Ovary (tissue), 9 donors: Measurements from ENCODE around the gene ERICH6B. TPM values are rescaled to one million over a fixed set of nuclear protein-coding genes. Genes with fewer than 3 reads are reported as not detected.

ENCODE experiments used
- DNase-seq, 5 donors: peaks; one replicate each; pipeline ENCODE4 v3.0.0-alpha.2; 2019 to 2020
- H3K27ac ChIP-seq, 2 donors: fragments of 200-600 bp; one replicate each; pipeline versions ENCODE4 v1.5.1 to v1.8.0; 2019 to 2022
- H3K27me3 ChIP-seq: fragments of 200-600 bp; one replicate; pipeline ENCODE4 v1.8.0; 2022
- H3K36me3 ChIP-seq: fragments of 200-600 bp; sonication (generic); one replicate; pipeline ENCODE4 v1.5.1; 2019
- H3K4me1 ChIP-seq: one replicate; pipeline ENCODE4 v1.8.1; 2013; ENCODE audit warnings: mild to moderate bottlenecking, moderate library complexity; ENCODE audit not compliant: insufficient read depth
- H3K4me3 ChIP-seq: fragments of 200-600 bp; sonication (generic); one replicate; pipeline ENCODE4 v1.5.1; 2017
- H3K9me3 ChIP-seq, 2 donors: fragments of 200-600 bp in 1 of 2; sonication (generic) in 1 of 2; one replicate each; pipeline versions ENCODE4 v1.5.1 to v1.8.1; 2013 to 2019; ENCODE audit warnings: mild to moderate bottlenecking in 1 of 2, moderate library complexity in 1 of 2
- EP300 ChIP-seq: sonication (generic); formaldehyde crosslinking; IDR thresholded peaks from one replicate; pipeline ENCODE4 v1.6.1; 2017; ENCODE audit warnings: antibody characterized with exemption
- POLR2A ChIP-seq: fragments of 450-650 bp; IDR thresholded peaks from one replicate; pipeline ENCODE4 v1.6.1; 2017; ENCODE audit warnings: antibody characterized with exemption, mild to moderate bottlenecking, moderate library complexity
- WGBS, 3 donors: extraction: QIAGEN DNeasy Blood & Tissue Kit in 1 of 3; methylation state at CpG; one replicate each; pipeline versions ENCODE4 v1.1.5 to v1.1.7; 2013 to 2017; 5-methylcytosine and 5-hydroxymethylcytosine counted together
- intact Hi-C, 4 donors: fragments of 100-400 bp; cut with DNase I; formaldehyde crosslinking; loops; one replicate each; pipeline versions ENCODE4 v1.11.0 to v1.15.1; 2022 to 2023
- polyA plus RNA-seq, 2 donors: library from polyadenylated mRNA; stranded (reverse); fragments of 200-250 nt in 1 of 2; fragments of 350-450 nt in 1 of 2; fragmentation: Illumina TruSeq in 1 of 2; extraction: RNeasy Lipid Tissue Mini Kit (QIAGEN cat#74804) in 1 of 2; gene quantifications; one replicate each; pipeline ENCODE4 v1.2.3, GENCODE V29; 2013 to 2014
- total RNA-seq, 7 donors: library from RNA; depleted of rRNA in 2 of 7; stranded (reverse); fragments of >200 nt in 2 of 7; fragmentation: NEBNext Ultra II Directional in 3 of 7; extraction: Animal tissue kit (Norgen Biotek cat#: 25700) in 3 of 7; gene quantifications; one replicate each; pipeline versions ENCODE4 v1.1.0 to v1.2.4, GENCODE V29; 2016 to 2023
- TF ChIP-seq, protein P1 (sequence below), 3 donors: fragments of 450-650 bp in 2 of 3; fragments of 200-600 bp in 1 of 3; IDR thresholded peaks; one replicate each; pipeline versions ENCODE4 v1.5.1 to v1.8.0; 2016 to 2022; ENCODE audit warnings: antibody characterized with exemption in 3 of 3, mild to moderate bottlenecking in 1 of 3
- donor health status: DM: no; HTN: no; CAD: no; lungs with moderate emphysema.
- donor health status: DM: no; HTN: no; CAD: no.
- donor health status: Bipolar disorder and iron deficiency.
- donor health status: DM: yes; HTN: yes; CAD: no.
- donor health status: DM: no; HTN: no; CAD: no.
- donor health status: DM: yes; HTN: yes; CAD: no.

The ERICH6B gene
- total and polyA plus RNA-seq, 9 donors, result not detected

DNA sequence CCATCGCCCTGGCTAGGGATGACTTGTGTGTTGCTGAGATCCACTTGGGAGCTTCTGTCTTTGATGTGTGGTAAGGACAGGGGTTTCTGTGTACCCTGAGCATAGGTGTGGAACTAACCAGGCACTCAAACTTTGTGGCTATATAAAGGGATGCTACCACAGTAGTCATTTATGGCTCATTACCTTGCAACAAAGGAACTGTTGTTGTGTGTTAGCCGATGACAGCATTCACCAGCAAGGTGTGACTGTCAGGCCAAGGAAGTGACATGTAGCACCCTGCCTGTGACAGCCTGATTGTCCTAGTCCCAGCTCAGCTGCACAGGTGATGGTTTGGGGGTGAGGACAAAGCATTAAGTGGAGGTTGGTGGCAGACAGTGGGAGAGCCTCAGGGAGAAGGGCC lies 77.2 kb downstream of the ERICH6B start:
- Histone ChIP-seq H3K4me1 (no peaks in the 10 kb centered on the region), H3K27ac (no peak overlapping the region), H3K9me3 (no peaks in the 10 kb centered on the region), H3K4me3 (no peak overlapping the region), H3K27me3 (no peaks in the 10 kb centered on the region), H3K36me3 (no peaks in the 10 kb centered on the region)
- DNase-seq, result no peak
- TF ChIP-seq, protein P1, sequence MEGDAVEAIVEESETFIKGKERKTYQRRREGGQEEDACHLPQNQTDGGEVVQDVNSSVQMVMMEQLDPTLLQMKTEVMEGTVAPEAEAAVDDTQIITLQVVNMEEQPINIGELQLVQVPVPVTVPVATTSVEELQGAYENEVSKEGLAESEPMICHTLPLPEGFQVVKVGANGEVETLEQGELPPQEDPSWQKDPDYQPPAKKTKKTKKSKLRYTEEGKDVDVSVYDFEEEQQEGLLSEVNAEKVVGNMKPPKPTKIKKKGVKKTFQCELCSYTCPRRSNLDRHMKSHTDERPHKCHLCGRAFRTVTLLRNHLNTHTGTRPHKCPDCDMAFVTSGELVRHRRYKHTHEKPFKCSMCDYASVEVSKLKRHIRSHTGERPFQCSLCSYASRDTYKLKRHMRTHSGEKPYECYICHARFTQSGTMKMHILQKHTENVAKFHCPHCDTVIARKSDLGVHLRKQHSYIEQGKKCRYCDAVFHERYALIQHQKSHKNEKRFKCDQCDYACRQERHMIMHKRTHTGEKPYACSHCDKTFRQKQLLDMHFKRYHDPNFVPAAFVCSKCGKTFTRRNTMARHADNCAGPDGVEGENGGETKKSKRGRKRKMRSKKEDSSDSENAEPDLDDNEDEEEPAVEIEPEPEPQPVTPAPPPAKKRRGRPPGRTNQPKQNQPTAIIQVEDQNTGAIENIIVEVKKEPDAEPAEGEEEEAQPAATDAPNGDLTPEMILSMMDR (IDR thresholded peaks at IDR 0.05), result no peak
- TF ChIP-seq POLR2A (no peak), EP300 (no peak)
- intact Hi-C loops, result no loop called here
- 66 to 88% (median 72%) methylated on average over 2 of the region's 2 CpGs for WGBS, 3 donors

DNA sequence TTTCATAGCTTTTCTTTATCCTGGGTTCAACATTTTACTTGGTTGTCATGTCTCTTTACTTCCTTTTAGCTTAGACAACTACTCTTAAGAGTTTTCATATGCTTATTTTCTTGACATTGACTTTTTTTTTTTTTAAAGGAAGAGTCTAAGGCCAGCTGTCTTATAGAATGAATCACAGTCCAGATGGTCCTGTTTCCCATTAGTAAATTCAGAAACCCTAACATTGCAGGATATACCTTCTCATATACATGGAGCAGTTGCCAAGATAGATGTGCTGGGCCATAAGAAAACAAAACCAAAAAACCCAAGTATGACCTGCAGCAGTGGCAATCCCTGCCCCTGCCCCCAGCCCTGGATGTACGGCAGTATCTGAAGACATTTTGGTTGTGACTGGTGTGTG lies 78.0 kb downstream of the ERICH6B start:
- Histone ChIP-seq H3K4me3 (no peak overlapping the region), H3K9me3 (no peaks in the 10 kb centered on the region), H3K36me3 (no peaks in the 10 kb centered on the region), H3K27me3 (no peaks in the 10 kb centered on the region), H3K27ac (no peak overlapping the region), H3K4me1 (no peaks in the 10 kb centered on the region)
- intact Hi-C loops, result no loop called here
- 62 to 74% (median 62%) methylated on average over 1 of the region's 1 CpG for WGBS, 3 donors
- no peak for DNase-seq
- TF ChIP-seq, protein P1 (IDR thresholded peaks at IDR 0.05), result no peak
- TF ChIP-seq EP300 (no peak), POLR2A (no peak)

DNA sequence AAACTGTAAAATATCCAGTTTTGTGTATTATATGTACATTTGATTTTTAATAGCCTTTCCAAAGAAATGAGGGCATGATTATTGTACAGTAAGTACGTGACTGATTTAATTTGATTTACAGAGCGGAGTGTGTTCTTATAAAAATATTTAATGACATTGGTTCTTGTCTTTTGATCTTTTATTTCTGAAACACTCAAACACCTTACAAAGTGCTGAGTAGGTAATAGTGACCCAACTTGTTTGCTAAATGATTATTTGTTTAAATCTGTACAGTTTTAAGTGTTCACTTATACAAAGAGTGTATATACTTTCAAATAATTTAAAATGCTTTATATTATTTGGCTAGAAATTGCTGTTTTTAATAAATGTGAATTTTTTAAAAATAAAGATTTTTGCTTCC lies 79.3 kb downstream of the ERICH6B start:
- no peaks in the 10 kb centered on the region for H3K36me3 ChIP-seq
- H3K27me3 ChIP-seq, result no peaks in the 10 kb centered on the region
- WGBS, 3 donors, result 93 to 96% (median 95%) methylated on average over 2 of the region's 2 CpGs
- DNase-seq, result no peak
- TF ChIP-seq, protein P1 (IDR thresholded peaks at IDR 0.05), result no peak
- no peak for TF ChIP-seq POLR2A
- H3K27ac ChIP-seq, result no peak overlapping the region
- H3K4me3 ChIP-seq, result no peak overlapping the region
- intact Hi-C loops, result no loop called here
- no peaks in the 10 kb centered on the region for H3K9me3 ChIP-seq
- H3K4me1 ChIP-seq, result no peaks in the 10 kb centered on the region

DNA sequence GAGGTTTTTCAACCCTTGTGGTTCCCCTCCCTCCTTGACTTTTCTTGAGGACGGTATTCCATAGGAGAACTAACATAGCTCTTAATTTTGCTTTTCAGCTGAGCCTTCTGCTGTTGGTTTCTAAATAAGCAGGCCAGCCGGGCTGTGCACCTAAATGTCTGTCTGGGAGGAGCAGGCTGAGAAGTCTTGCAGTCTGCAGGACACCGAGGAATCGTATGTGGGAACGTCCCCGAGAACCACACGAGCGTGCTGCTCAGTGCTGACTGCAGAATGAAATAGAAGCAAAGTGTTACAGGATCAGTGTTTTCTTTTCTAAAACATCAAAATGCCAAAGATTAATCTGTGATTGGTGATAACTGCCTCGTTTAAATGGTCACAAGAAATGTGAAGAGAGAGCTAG lies 80.9 kb downstream of the ERICH6B start:
- intact Hi-C loops, result no loop called here
- WGBS, 3 donors, result 79 to 84% (median 80%) methylated on average over 9 of the region's 9 CpGs
- no peak for TF ChIP-seq EP300
- no peak for TF ChIP-seq POLR2A
- TF ChIP-seq, protein P1 (IDR thresholded peaks at IDR 0.05), result no peak
- no peak for DNase-seq
- H3K27ac ChIP-seq, result no peak overlapping the region
- H3K4me1 ChIP-seq, result no peaks in the 10 kb centered on the region
- H3K9me3 ChIP-seq, result no peaks in the 10 kb centered on the region
- no peaks in the 10 kb centered on the region for H3K27me3 ChIP-seq
- H3K4me3 ChIP-seq, result no peak overlapping the region
- no peaks in the 10 kb centered on the region for H3K36me3 ChIP-seq

DNA sequence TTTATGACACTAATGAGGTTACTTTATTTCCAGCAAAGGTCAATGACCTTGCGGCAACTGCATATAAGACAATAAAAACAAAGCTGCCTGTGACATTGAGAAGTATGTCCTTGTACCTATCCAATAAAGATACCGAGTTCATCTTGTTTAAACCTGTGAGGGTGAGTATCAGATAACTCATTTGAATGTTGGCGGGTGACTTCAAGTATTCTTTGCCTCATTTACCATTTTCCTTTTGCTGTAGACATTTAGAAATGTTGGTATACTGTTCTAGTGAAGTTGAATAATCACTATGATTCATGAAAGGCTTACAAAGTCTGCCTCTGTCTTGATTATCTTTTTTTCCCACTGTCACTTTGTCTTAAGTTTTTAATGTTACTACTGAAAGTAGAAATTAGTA lies 85.8 kb downstream of the ERICH6B start:
- no peaks in the 10 kb centered on the region for H3K36me3 ChIP-seq
- 93 to 96% (median 96%) methylated on average over 3 of the region's 3 CpGs for WGBS, 3 donors
- no peaks in the 10 kb centered on the region for H3K9me3 ChIP-seq
- H3K4me1 ChIP-seq, result peaks cover 2% of the 10 kb centered on the region
- no peak for DNase-seq
- no peaks in the 10 kb centered on the region for H3K27me3 ChIP-seq
- intact Hi-C loops, result no loop called here
- H3K4me3 ChIP-seq, result no peak overlapping the region
- no peak overlapping the region for H3K27ac ChIP-seq
- no peak for TF ChIP-seq EP300
- TF ChIP-seq, protein P1 (IDR thresholded peaks at IDR 0.05), result no peak
- TF ChIP-seq POLR2A, result no peak
